ENCODE results near the gene SCN4A.

The SCN4A gene

DNA sequence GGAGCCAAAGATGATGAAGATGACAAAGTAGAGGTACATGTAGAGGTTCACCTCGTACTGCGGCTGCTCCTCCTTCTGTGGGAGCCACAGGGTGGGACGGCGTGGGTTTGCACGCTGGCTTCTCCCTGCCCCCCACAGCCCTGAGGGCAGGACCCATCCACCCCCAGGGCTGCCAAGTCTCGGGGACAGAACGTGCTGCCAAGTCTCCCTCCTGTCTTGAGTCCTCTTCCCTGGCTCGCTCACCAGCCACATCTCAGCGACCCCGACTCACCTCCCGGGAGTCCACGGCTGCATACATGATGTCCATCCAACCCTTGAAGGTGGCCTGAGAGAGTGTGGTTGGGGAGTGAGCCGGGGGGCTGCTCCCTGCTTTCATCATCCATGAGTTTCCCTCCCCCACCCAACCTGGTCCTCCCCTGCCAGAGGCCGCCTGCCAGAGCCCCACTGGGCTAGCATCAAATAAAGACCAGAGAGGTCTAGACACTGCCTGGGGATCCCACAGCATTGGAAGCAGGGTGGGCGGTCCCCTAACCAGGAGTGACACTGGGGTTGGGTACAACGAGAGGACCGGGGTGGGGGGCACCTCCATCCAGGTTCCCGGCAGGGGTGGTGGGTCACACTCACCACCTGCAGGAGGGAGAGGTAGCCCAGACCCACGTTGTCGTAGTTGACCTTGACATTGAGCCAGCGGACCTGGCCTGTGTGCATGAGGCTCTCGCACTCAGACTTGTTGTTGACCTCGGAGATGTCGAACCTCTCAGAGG lies 27.8 kb downstream of the SCN4A start:
- Histone ChIP-seq H3K9ac (ENCODE audit: low read depth in 1 of 2, low read length in 2 of 2) (no peak overlapping the region), H3K4me3 (ENCODE audit: low read depth in 1 of 2, low read length in 2 of 2) (no peak overlapping the region), H3K36me3 (ENCODE audit: control insufficient read depth in 1 of 2, insufficient read depth in 2 of 2, low read length in 2 of 2) (no peaks in the 10 kb centered on the region), H3K27ac (ENCODE audit: low read depth, low read length) (no peak overlapping the region), H3K4me1 (ENCODE audit: control insufficient read depth in 1 of 2, insufficient read depth in 2 of 2, low read length in 2 of 2) (peaks cover 0 to 3% of the 10 kb centered on the region in 2 donors), H3K9me3 (ENCODE audit: control insufficient read depth in 1 of 2, low read length in 2 of 2) (no peaks in the 10 kb centered on the region), H3K27me3 (ENCODE audit: control insufficient read depth in 1 of 2, insufficient read depth in 2 of 2, low read length in 2 of 2) (no peaks in the 10 kb centered on the region)

DNA sequence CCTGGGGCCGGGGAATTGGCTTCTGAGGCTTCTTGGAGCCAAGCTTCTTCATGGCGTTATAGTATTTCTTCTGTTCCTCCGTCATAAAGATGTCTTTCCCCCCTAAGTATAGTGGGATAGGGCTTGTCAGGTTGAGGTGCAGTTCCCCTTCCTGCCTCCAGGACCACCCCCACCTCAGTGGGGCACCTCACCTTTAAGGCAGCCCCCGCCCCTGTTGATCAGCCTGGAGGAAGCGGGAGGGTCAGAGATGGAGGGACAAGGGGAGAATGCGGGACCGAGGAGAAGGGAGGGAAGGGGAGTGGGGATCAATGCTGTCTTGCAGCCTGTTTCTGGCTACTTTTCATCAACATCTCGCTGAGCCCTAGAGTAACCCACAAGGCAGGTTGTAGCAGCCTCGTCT lies 29.0 kb downstream of the SCN4A start:
- Histone ChIP-seq H3K9me3 (ENCODE audit: control insufficient read depth in 1 of 2, low read length in 2 of 2) (no peaks in the 10 kb centered on the region), H3K4me1 (ENCODE audit: control insufficient read depth in 1 of 2, insufficient read depth in 2 of 2, low read length in 2 of 2) (peaks cover 0 to 3% of the 10 kb centered on the region in 2 donors), H3K36me3 (ENCODE audit: control insufficient read depth in 1 of 2, insufficient read depth in 2 of 2, low read length in 2 of 2) (no peaks in the 10 kb centered on the region), H3K27me3 (ENCODE audit: control insufficient read depth in 1 of 2, insufficient read depth in 2 of 2, low read length in 2 of 2) (no peaks in the 10 kb centered on the region), H3K9ac (ENCODE audit: low read depth in 1 of 2, low read length in 2 of 2) (no peak overlapping the region), H3K27ac (ENCODE audit: low read depth, low read length) (no peak overlapping the region), H3K4me3 (ENCODE audit: low read depth in 1 of 2, low read length in 2 of 2) (no peak overlapping the region)

DNA sequence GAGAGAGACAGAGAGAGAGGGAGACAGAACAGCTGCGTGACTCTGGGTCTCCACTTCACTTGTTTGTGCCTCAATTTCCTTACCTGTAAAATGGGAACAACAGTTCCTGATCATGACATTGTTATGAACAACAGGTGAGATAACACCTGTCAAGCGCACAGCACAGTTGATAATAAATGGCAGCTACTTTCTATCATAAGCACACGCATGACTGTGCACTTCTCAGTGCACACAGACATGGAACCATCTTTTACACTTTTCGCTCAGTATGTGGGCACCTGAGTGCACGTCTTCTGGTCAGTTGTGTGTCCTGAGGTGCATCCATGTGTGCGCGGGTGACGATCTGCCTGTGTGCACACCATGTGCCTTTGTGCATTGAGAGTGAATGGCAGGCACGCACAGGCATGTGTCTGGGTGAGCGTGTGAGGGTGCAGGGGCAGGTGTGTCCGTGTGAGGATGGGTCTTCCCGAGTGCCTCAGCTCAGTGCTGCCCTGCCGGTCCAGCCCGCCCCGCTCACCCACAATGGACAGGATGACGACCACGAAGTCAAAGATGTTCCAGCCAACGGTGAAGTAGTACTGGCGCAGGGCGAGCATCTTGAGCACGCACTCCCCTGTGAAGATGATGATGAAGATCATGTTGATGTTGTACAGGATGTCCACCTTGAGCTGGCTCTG lies 30.3 kb downstream of the SCN4A start:
- peaks cover 0 to 3% of the 10 kb centered on the region in 2 donors for H3K4me1 ChIP-seq (ENCODE audit: control insufficient read depth in 1 of 2, insufficient read depth in 2 of 2, low read length in 2 of 2)
- H3K4me3 ChIP-seq (ENCODE audit: low read depth in 1 of 2, low read length in 2 of 2): no peak overlapping the region
- no peak overlapping the region for H3K9ac ChIP-seq (ENCODE audit: low read depth in 1 of 2, low read length in 2 of 2)
- no peaks in the 10 kb centered on the region for H3K27me3 ChIP-seq (ENCODE audit: control insufficient read depth in 1 of 2, insufficient read depth in 2 of 2, low read length in 2 of 2)
- H3K9me3 ChIP-seq (ENCODE audit: control insufficient read depth in 1 of 2, low read length in 2 of 2): no peaks in the 10 kb centered on the region
- H3K27ac ChIP-seq (ENCODE audit: low read depth, low read length): no peak overlapping the region
- no peaks in the 10 kb centered on the region for H3K36me3 ChIP-seq (ENCODE audit: control insufficient read depth in 1 of 2, insufficient read depth in 2 of 2, low read length in 2 of 2)

DNA sequence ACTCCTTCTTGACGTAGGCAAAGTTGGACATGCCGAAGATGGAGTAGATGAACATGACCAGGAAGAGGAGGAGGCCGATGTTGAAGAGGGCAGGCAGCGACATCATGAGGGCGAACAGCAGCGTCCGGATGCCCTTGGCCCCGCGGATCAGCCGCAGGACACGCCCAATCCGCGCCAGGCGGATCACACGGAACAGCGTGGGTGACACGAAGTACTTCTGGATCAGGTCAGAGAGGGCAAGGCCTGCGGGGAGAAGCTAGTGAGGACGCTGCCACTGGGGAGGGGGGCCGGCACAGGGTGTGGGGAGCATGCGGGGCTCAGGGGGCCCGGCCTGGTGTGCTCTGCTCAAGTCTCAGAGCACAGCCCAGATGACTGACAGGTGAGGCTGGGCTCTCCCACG lies 31.0 kb downstream of the SCN4A start:
- Histone ChIP-seq H3K4me1 (ENCODE audit: control insufficient read depth in 1 of 2, insufficient read depth in 2 of 2, low read length in 2 of 2) (peaks cover 0 to 3% of the 10 kb centered on the region in 2 donors), H3K36me3 (ENCODE audit: control insufficient read depth in 1 of 2, insufficient read depth in 2 of 2, low read length in 2 of 2) (no peaks in the 10 kb centered on the region), H3K27me3 (ENCODE audit: control insufficient read depth in 1 of 2, insufficient read depth in 2 of 2, low read length in 2 of 2) (no peaks in the 10 kb centered on the region), H3K27ac (ENCODE audit: low read depth, low read length) (no peak overlapping the region), H3K4me3 (ENCODE audit: low read depth in 1 of 2, low read length in 2 of 2) (no peak overlapping the region), H3K9ac (ENCODE audit: low read depth in 1 of 2, low read length in 2 of 2) (no peak overlapping the region), H3K9me3 (ENCODE audit: control insufficient read depth in 1 of 2, low read length in 2 of 2) (no peaks in the 10 kb centered on the region)

DNA sequence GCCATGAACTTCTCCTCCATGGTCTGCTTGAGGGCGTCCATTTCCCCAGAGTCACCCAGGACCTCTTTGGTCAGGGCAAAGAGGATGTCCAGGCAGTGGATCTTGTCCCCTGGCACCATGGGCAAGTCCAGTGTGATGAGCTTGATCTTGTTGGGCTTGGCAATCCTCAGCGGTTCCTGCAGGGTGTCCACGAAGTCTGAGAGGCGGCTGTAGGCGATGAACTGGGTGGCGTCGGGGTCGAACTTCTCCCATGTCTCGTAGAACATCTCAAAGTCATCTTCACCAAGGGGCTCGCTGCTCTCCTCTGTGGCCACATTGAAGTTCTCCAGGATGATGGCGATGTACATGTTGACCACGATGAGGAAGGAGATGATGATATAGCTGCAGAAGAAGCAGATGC lies 31.6 kb downstream of the SCN4A start:
- Histone ChIP-seq H3K4me1 (ENCODE audit: control insufficient read depth in 1 of 2, insufficient read depth in 2 of 2, low read length in 2 of 2) (no peaks in the 10 kb centered on the region), H3K9ac (ENCODE audit: low read depth in 1 of 2, low read length in 2 of 2) (no peak overlapping the region), H3K36me3 (ENCODE audit: control insufficient read depth in 1 of 2, insufficient read depth in 2 of 2, low read length in 2 of 2) (no peaks in the 10 kb centered on the region), H3K4me3 (ENCODE audit: low read depth in 1 of 2, low read length in 2 of 2) (no peak overlapping the region), H3K9me3 (ENCODE audit: control insufficient read depth in 1 of 2, low read length in 2 of 2) (no peaks in the 10 kb centered on the region), H3K27me3 (ENCODE audit: control insufficient read depth in 1 of 2, insufficient read depth in 2 of 2, low read length in 2 of 2) (no peaks in the 10 kb centered on the region), H3K27ac (ENCODE audit: low read depth, low read length) (no peak overlapping the region)

DNA sequence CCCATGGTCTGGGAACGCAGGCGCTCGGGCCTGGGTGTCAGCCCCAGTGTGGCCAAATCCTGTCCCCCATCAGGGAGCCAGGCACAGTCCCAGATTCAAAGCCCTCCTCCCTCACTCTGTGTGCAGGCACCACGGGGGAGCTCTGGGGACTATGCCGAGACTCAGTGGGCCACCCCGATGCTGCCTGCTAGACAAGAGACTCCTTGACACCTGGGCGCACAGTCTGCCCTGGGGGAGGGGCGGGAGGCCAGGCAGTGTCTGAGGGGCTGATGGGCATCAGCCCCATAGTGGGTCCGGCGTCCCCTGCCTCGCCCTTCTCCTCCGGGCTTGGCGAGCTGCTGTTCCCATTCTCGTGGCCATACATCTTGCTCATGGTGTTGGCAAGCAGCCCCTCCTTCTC lies 32.1 kb downstream of the SCN4A start:
- Histone ChIP-seq H3K4me3 (ENCODE audit: low read depth in 1 of 2, low read length in 2 of 2) (no peak overlapping the region), H3K9ac (ENCODE audit: low read depth in 1 of 2, low read length in 2 of 2) (no peak overlapping the region), H3K27me3 (ENCODE audit: control insufficient read depth in 1 of 2, insufficient read depth in 2 of 2, low read length in 2 of 2) (no peaks in the 10 kb centered on the region), H3K36me3 (ENCODE audit: control insufficient read depth in 1 of 2, insufficient read depth in 2 of 2, low read length in 2 of 2) (no peaks in the 10 kb centered on the region), H3K27ac (ENCODE audit: low read depth, low read length) (no peak overlapping the region), H3K4me1 (ENCODE audit: control insufficient read depth in 1 of 2, insufficient read depth in 2 of 2, low read length in 2 of 2) (no peaks in the 10 kb centered on the region), H3K9me3 (ENCODE audit: control insufficient read depth in 1 of 2, low read length in 2 of 2) (no peaks in the 10 kb centered on the region)

DNA sequence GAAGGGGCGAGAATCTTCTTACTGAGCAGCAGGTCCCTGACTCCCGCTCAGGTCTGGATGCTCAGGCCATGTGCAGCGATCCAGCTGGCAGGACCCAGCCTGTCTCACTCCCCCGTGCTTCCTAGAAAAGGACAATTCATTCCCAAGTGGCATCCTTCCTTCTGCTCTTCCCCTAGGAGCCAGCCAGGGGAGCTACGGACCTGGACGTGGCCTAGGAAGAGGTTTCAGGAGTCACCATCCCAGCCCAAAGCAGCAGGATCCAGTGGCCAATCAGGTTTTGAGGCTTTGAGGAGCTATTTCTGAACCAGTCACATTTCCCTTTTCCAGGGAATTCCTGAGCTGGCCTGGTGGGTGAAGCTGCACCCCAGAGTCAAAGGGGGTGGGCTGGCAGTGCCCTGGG lies 32.8 kb downstream of the SCN4A start:
- Histone ChIP-seq H3K9ac (ENCODE audit: low read depth in 1 of 2, low read length in 2 of 2) (no peak overlapping the region), H3K4me3 (ENCODE audit: low read depth in 1 of 2, low read length in 2 of 2) (no peak overlapping the region), H3K27ac (ENCODE audit: low read depth, low read length) (no peak overlapping the region), H3K9me3 (ENCODE audit: control insufficient read depth in 1 of 2, low read length in 2 of 2) (no peaks in the 10 kb centered on the region), H3K36me3 (ENCODE audit: control insufficient read depth in 1 of 2, insufficient read depth in 2 of 2, low read length in 2 of 2) (no peaks in the 10 kb centered on the region), H3K4me1 (ENCODE audit: control insufficient read depth in 1 of 2, insufficient read depth in 2 of 2, low read length in 2 of 2) (no peaks in the 10 kb centered on the region), H3K27me3 (ENCODE audit: control insufficient read depth in 1 of 2, insufficient read depth in 2 of 2, low read length in 2 of 2) (no peaks in the 10 kb centered on the region)

DNA sequence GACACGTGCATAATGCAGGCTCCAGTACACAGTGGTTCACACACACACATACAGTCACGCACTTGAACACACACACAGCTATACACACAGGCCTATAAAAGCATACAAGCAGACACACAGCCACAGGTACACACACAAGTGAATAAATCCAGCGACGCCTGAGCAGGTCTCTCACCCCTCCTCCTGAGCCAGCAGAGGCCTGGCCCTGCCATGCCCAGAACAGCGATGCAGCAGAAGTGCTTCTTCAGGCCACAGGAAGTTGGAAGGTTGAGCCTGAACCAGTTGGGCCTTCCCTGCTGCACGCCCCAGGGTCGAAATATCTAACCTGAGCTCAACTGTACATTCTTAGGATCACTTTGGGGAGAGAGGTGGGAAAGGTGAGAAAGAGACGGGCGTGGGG lies 33.3 kb downstream of the SCN4A start:
- Histone ChIP-seq H3K9ac (ENCODE audit: low read depth in 1 of 2, low read length in 2 of 2) (no peak overlapping the region), H3K27me3 (ENCODE audit: control insufficient read depth in 1 of 2, insufficient read depth in 2 of 2, low read length in 2 of 2) (no peaks in the 10 kb centered on the region), H3K36me3 (ENCODE audit: control insufficient read depth in 1 of 2, insufficient read depth in 2 of 2, low read length in 2 of 2) (no peaks in the 10 kb centered on the region), H3K9me3 (ENCODE audit: control insufficient read depth in 1 of 2, low read length in 2 of 2) (no peaks in the 10 kb centered on the region), H3K27ac (ENCODE audit: low read depth, low read length) (no peak overlapping the region), H3K4me1 (ENCODE audit: control insufficient read depth in 1 of 2, insufficient read depth in 2 of 2, low read length in 2 of 2) (no peaks in the 10 kb centered on the region), H3K4me3 (ENCODE audit: low read depth in 1 of 2, low read length in 2 of 2) (no peak overlapping the region)

DNA sequence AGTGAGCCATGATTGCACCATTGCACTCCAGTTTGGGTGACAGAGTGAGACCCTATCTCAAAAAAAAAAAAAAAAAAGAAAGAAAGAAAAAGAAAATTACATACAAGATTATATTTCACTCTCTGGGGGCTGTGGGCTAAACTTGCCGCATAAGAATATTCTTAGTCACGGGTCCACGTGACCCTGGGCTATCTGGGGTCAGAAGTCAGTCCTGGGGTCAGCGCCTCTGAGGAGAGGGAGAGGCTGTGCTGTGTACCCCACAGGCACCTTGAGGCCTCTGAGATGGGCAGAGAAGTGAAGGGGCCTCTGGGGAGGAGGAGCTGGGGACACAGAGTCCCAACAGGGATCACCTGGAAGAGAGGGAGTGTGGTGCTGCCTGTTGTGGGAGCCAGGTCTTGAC lies 34.8 kb downstream of the SCN4A start:
- Histone ChIP-seq H3K9me3 (ENCODE audit: control insufficient read depth in 1 of 2, low read length in 2 of 2) (no peaks in the 10 kb centered on the region), H3K27me3 (ENCODE audit: control insufficient read depth in 1 of 2, insufficient read depth in 2 of 2, low read length in 2 of 2) (no peaks in the 10 kb centered on the region), H3K9ac (ENCODE audit: low read depth in 1 of 2, low read length in 2 of 2) (no peak overlapping the region), H3K27ac (ENCODE audit: low read depth, low read length) (no peak overlapping the region), H3K4me3 (ENCODE audit: low read depth in 1 of 2, low read length in 2 of 2) (no peak overlapping the region), H3K36me3 (ENCODE audit: control insufficient read depth in 1 of 2, insufficient read depth in 2 of 2, low read length in 2 of 2) (no peaks in the 10 kb centered on the region), H3K4me1 (ENCODE audit: control insufficient read depth in 1 of 2, insufficient read depth in 2 of 2, low read length in 2 of 2) (no peaks in the 10 kb centered on the region)

DNA sequence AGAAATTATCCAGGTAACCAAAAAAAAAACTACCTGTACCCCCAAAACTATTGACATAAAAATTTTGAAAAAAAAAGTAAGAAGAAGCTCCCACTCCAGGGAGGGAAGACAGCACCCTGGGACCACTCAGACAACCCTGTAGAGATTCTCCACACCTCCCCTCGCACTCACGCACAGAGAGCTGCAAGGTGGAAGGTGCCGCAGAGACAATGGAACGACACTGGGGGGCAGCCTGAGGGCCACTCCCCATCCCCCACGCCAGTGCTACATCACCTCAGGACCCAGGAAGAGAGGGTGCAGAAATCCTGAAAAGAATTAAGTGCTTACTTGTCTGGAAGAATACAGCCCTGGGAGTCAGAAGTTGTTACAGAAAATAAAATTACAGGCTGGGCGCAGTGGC lies 35.4 kb downstream of the SCN4A start:
- Histone ChIP-seq H3K9me3 (ENCODE audit: control insufficient read depth in 1 of 2, low read length in 2 of 2) (no peaks in the 10 kb centered on the region), H3K4me1 (ENCODE audit: control insufficient read depth in 1 of 2, insufficient read depth in 2 of 2, low read length in 2 of 2) (no peaks in the 10 kb centered on the region), H3K27me3 (ENCODE audit: control insufficient read depth in 1 of 2, insufficient read depth in 2 of 2, low read length in 2 of 2) (no peaks in the 10 kb centered on the region), H3K4me3 (ENCODE audit: low read depth in 1 of 2, low read length in 2 of 2) (no peak overlapping the region), H3K36me3 (ENCODE audit: control insufficient read depth in 1 of 2, insufficient read depth in 2 of 2, low read length in 2 of 2) (no peaks in the 10 kb centered on the region), H3K9ac (ENCODE audit: low read depth in 1 of 2, low read length in 2 of 2) (no peak overlapping the region), H3K27ac (ENCODE audit: low read depth, low read length) (no peak overlapping the region)
